Breast epithelium (tissue), 4 donors: ENCODE results near the gene VCX3A. TPM values are rescaled to one million over a fixed set of nuclear protein-coding genes. Genes with fewer than 3 reads are reported as not detected.

Experiments used
- DNase-seq, 2 donors: peaks; one replicate each; pipeline ENCODE4 v3.0.0-alpha.2; 2019; ENCODE audit warnings: low spot score in 2 of 2
- H3K27ac ChIP-seq, 2 donors: fragments of 200-600 bp; sonication (generic) in 1 of 2; one replicate each; pipeline ENCODE4 v1.5.1; 2016 to 2019; ENCODE audit warnings: mild to moderate bottlenecking in 1 of 2
- H3K27me3 ChIP-seq, 2 donors: fragments of 200-600 bp; sonication (generic) in 1 of 2; one replicate each; pipeline versions ENCODE4 v1.5.1 to v1.6.0; 2017 to 2019; ENCODE audit warnings: control low read depth in 1 of 2, mild to moderate bottlenecking in 1 of 2
- H3K36me3 ChIP-seq: fragments of 200-600 bp; one replicate; pipeline ENCODE4 v1.5.1; 2019
- H3K4me1 ChIP-seq, 2 donors: fragments of 200-600 bp; sonication (generic); one replicate each; pipeline ENCODE4 v1.5.1; 2016 to 2019; ENCODE audit warnings: control low read depth in 1 of 2
- H3K4me3 ChIP-seq, 3 donors: fragments of 200-600 bp; sonication (generic); 1 replicate in 2 of 3; 2 replicates in 1 of 3; pipeline ENCODE4 v1.5.1; 2016 to 2019; ENCODE audit warnings: mild to moderate bottlenecking in 3 of 3, moderate library complexity in 2 of 3
- H3K9me3 ChIP-seq, 2 donors: fragments of 200-600 bp; sonication (generic) in 1 of 2; one replicate each; pipeline ENCODE4 v1.5.1; 2016 to 2019; ENCODE audit warnings: control low read depth in 1 of 2
- CTCF ChIP-seq, 3 donors: fragments of 450-650 bp; IDR thresholded peaks; one replicate each; pipeline ENCODE4 v1.5.1; 2016 to 2017; ENCODE audit warnings: antibody characterized with exemption in 3 of 3, mild to moderate bottlenecking in 3 of 3, moderate library complexity in 3 of 3
- POLR2A ChIP-seq: fragments of 450-650 bp; IDR thresholded peaks from one replicate; pipeline ENCODE4 v1.6.1; 2016; ENCODE audit warnings: antibody characterized with exemption, mild to moderate bottlenecking, moderate library complexity
- POLR2AphosphoS5 ChIP-seq, 3 donors: sonication (generic); formaldehyde crosslinking; IDR thresholded peaks; one replicate each; pipeline ENCODE4 v1.6.1; 2017; ENCODE audit warnings: antibody characterized with exemption in 3 of 3
- intact Hi-C: fragments of 100-400 bp; cut with DNase I; formaldehyde crosslinking; loops from one replicate; pipeline ENCODE4 v1.15.1; 2023; ENCODE audit warnings: low total_unique reads
- total RNA-seq, 3 donors: library from RNA; depleted of rRNA; stranded (reverse); fragments of >200 nt; gene quantifications; one replicate each; pipeline ENCODE4 v1.1.0, GENCODE V29; 2016

Gene VCX3A
- total RNA-seq, 3 donors from 2014 or later, result not detected

GRCh38 chrX:6500719-6501118, 34.2 kb downstream of the VCX3A start:
- H3K4me1 ChIP-seq, result no peaks in the 10 kb centered on the region
- no peak overlapping the region for H3K4me3 ChIP-seq
- H3K36me3 ChIP-seq, result no peaks in the 10 kb centered on the region
- no peak for TF ChIP-seq POLR2AphosphoS5 (IDR thresholded peaks at IDR 0.05)
- TF ChIP-seq POLR2A, result no peak
- TF ChIP-seq CTCF (IDR thresholded peaks at IDR 0.05), result no peak
- H3K9me3 ChIP-seq, result peaks cover 0 to 9% of the 10 kb centered on the region in 2 donors
- no peak overlapping the region for H3K27ac ChIP-seq
- no peak for DNase-seq
- intact Hi-C loops, result no loop called here
- no peaks in the 10 kb centered on the region for H3K27me3 ChIP-seq

DNA sequence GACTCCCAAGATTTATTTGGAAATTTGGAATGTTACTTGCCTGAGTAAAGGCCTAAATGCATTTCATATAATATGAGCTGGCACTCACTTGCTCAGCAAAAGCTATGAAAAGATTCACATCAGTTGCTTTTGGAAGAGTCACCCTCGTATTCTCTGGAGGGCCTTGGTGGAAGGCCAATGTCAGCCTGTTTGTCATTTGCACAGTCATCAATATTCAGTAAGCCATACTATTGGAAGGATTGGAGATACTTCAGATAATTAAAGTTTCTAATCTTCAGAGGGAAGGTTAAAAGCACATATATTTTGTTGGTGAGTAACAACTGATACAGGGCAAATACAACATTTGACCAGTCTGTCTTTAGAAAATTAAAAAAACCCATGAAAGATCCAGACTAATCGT, 36.6 kb downstream of the VCX3A start:
- Histone ChIP-seq H3K9me3 (peaks cover 0 to 14% of the 10 kb centered on the region in 2 donors), H3K4me3 (no peak overlapping the region), H3K36me3 (no peaks in the 10 kb centered on the region), H3K27me3 (no peaks in the 10 kb centered on the region), H3K4me1 (no peaks in the 10 kb centered on the region), H3K27ac (no peak overlapping the region)
- DNase-seq, result no peak
- no peak for TF ChIP-seq POLR2A
- no peak for TF ChIP-seq CTCF (IDR thresholded peaks at IDR 0.05)
- no peak for TF ChIP-seq POLR2AphosphoS5 (IDR thresholded peaks at IDR 0.05)
- intact Hi-C loops, result no loop called here
